DND-41 (cell line): Measurements from ENCODE around the gene MTF1.
A peak's percentile ranks its signal among the peaks of the same experiment; 100 is the strongest.

ENCODE experiments used
- ATAC-seq: fragments of 200-7000 bp; cut with Tn5 transposase; 3 replicates; pipeline ENCODE4 v1.9.1; 2021; ENCODE audit warnings: low read depth; ENCODE audit not compliant: insufficient read depth
- DNase-seq: peaks from one replicate; pipeline ENCODE4 v3.0.0-alpha.2; 2020
- H2AFZ ChIP-seq: 2 replicates; pipeline ENCODE4 v1.6.0; 2012; ENCODE audit warnings: low read depth, low read length
- H3K27ac ChIP-seq: 2 replicates; pipeline ENCODE4 v1.5.1; 2012; ENCODE audit warnings: low read length, inconsistent platforms
- H3K27me3 ChIP-seq: fragments of 200-600 bp; sonication (generic); 2 replicates; pipeline ENCODE4 v1.6.0; 2012; ENCODE audit warnings: low read length, mild to moderate bottlenecking, inconsistent platforms; ENCODE audit not compliant: insufficient read depth, poor library complexity
- H3K36me3 ChIP-seq: 2 replicates; pipeline ENCODE4 v1.5.1; 2012; ENCODE audit warnings: low read length, inconsistent platforms; ENCODE audit not compliant: insufficient read depth
- H3K4me1 ChIP-seq: 2 replicates; pipeline ENCODE4 v1.5.1; 2012; ENCODE audit warnings: mild to moderate bottlenecking, low read length; ENCODE audit not compliant: insufficient read depth
- H3K4me2 ChIP-seq: 2 replicates; pipeline ENCODE4 v1.6.0; 2012; ENCODE audit warnings: mild to moderate bottlenecking, moderate library complexity, low read length, inconsistent platforms; ENCODE audit not compliant: insufficient read depth
- H3K4me3 ChIP-seq, 2 experiments: fragments of 200-600 bp in 1 of 2; shearing (Covaris generic) in 1 of 2; 2 replicates each; pipeline ENCODE4 v1.5.1; 2012 to 2016; ENCODE audit warnings: inconsistent platforms in 2 of 2, low read length in 2 of 2, mild to moderate bottlenecking in 2 of 2, low read depth in 1 of 2, moderate library complexity in 1 of 2
- H3K79me2 ChIP-seq: 2 replicates; pipeline ENCODE4 v1.6.0; 2012; ENCODE audit warnings: low read length, inconsistent platforms; ENCODE audit not compliant: insufficient read depth
- H3K9ac ChIP-seq: 2 replicates; pipeline ENCODE4 v1.6.0; 2012; ENCODE audit warnings: low read depth, mild to moderate bottlenecking, inconsistent platforms, low read length, moderate library complexity
- H3K9me3 ChIP-seq: 2 replicates; pipeline ENCODE4 v1.5.1; 2012; ENCODE audit warnings: low read length, moderate library complexity, mild to moderate bottlenecking, inconsistent platforms; ENCODE audit not compliant: insufficient read depth, severe bottlenecking
- H4K20me1 ChIP-seq: 2 replicates; pipeline ENCODE4 v1.6.0; 2012; ENCODE audit warnings: low read length; ENCODE audit not compliant: insufficient read depth
- EZH2 ChIP-seq: IDR thresholded peaks from 3 replicates; pipeline ENCODE4 v1.6.1; 2012; ENCODE audit warnings: borderline replicate concordance, low read depth, mild to moderate bottlenecking, moderate library complexity, low read length, inconsistent platforms; ENCODE audit not compliant: severe bottlenecking
- TF ChIP-seq, protein P1 (sequence below): IDR thresholded peaks from 2 replicates; pipeline ENCODE4 v1.5.1; 2012; ENCODE audit warnings: borderline replicate concordance, low read length, moderate library complexity, mild to moderate bottlenecking; ENCODE audit not compliant: poor library complexity, severe bottlenecking; ENCODE audit errors: extremely low read depth

MTF1 gene

DNA sequence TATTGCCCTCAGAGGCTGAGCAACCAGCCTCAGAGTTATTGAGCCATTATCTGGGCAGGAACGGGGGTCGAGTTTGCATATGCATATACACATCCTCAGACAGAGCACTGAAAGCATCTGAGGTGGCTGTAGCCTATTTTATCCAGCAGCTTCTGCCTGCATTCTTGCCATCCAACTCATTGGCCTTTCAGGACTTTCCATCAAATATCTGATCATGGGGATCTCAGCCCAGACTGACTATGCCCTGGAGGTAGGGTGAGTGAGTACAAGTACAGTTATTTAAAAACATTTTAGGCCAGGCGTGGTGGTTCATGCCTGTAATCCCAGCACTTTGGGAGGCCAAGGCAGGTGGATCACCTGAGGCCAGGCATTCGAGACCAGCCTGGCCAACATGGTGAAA, 1.8 kb upstream of the MTF1 start:
- DNase-seq = no peak
- Histone ChIP-seq H3K4me2 (no peak overlapping the region), H3K27me3 (no peaks in the 10 kb centered on the region), H4K20me1 (peaks cover 7% of the 10 kb centered on the region; the same call in 1 of the 2 replicates), H2AFZ (no peak overlapping the region), H3K9ac (peak overlapping the region; percentile 81; the same call in 1 of the 2 replicates), H3K79me2 (peaks cover 27% of the 10 kb centered on the region), H3K27ac (no peak overlapping the region), H3K4me3 (no peak overlapping the region), H3K9me3 (no peaks in the 10 kb centered on the region), H3K4me1 (peaks cover 38% of the 10 kb centered on the region), H3K36me3 (peaks cover 22% of the 10 kb centered on the region)
- TF ChIP-seq, protein P1, sequence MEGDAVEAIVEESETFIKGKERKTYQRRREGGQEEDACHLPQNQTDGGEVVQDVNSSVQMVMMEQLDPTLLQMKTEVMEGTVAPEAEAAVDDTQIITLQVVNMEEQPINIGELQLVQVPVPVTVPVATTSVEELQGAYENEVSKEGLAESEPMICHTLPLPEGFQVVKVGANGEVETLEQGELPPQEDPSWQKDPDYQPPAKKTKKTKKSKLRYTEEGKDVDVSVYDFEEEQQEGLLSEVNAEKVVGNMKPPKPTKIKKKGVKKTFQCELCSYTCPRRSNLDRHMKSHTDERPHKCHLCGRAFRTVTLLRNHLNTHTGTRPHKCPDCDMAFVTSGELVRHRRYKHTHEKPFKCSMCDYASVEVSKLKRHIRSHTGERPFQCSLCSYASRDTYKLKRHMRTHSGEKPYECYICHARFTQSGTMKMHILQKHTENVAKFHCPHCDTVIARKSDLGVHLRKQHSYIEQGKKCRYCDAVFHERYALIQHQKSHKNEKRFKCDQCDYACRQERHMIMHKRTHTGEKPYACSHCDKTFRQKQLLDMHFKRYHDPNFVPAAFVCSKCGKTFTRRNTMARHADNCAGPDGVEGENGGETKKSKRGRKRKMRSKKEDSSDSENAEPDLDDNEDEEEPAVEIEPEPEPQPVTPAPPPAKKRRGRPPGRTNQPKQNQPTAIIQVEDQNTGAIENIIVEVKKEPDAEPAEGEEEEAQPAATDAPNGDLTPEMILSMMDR = no peak
- TF ChIP-seq EZH2 = no peak
- ATAC-seq = no peak

DNA sequence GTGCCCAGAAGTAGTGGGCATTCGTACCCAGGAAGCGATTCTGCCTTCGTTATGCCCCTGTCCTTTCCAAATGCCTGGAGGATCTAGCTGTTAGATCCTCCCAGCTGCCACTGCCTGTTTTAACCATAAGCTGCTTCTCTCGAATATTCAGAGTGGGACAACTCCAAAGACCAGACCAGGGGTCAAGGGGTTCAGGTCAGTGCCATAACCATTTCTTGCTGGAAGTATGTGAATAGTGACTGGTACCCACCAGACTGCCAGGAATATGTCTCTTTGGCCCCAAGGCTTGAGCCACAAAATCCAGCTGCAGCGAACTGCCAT, 914 bp upstream of the MTF1 start:
- H3K4me2 ChIP-seq = peak overlapping the region; percentile 98
- peaks cover 28% of the 10 kb centered on the region for H3K79me2 ChIP-seq
- H3K9me3 ChIP-seq = no peaks in the 10 kb centered on the region
- H3K27me3 ChIP-seq = no peaks in the 10 kb centered on the region
- peaks cover 18% of the 10 kb centered on the region for H3K36me3 ChIP-seq
- peak overlapping the region; percentile 77 for H2AFZ ChIP-seq
- peak overlapping the region; percentile 70 to 87; a peak in 3 of 4 replicates for H3K4me3 ChIP-seq
- H3K9ac ChIP-seq = peak overlapping the region; percentile 81
- no peak for TF ChIP-seq EZH2
- TF ChIP-seq, protein P1 = peak; percentile 1
- H4K20me1 ChIP-seq = peaks cover 7% of the 10 kb centered on the region; the same call in 1 of the 2 replicates
- H3K4me1 ChIP-seq = peaks cover 38% of the 10 kb centered on the region
- H3K27ac ChIP-seq = peak overlapping the region; percentile 72
- DNase-seq (no peak), ATAC-seq (no peak)

DNA sequence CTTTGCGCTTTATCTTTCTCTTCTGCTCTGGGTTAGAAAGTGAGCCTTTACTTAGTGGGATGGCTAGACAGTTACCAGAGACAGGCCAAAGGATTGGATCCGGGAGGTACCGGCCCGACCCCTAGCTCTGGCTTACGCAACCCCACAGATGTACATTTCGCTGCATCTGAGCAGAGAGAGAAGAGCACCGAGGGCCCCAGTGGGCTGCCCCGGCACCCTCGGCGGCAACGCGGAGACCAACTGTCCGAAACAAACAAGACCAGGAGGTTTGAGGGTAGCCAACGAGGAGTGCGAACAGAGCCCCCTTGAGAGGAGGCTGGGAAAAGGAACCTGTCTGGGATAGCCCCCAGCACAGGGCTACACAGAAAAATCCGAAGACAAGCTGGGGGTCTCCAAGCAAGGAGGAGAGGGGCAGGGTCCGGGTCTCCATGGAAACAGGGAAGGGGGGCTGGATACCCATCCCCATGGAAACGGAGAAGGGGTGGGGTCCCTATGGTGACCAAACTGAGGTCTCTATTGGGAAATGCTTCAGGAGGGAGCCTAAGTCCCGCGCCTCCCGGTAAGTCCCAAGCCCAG, 373 bp downstream of the MTF1 start:
- TF ChIP-seq, protein P1 = no peak
- no peak for TF ChIP-seq EZH2
- H2AFZ ChIP-seq = peak overlapping the region; percentile 65
- H3K27ac ChIP-seq = peak overlapping the region; percentile 72
- peak overlapping the region; percentile 81 for H3K9ac ChIP-seq
- H3K27me3 ChIP-seq = no peaks in the 10 kb centered on the region
- no peaks in the 10 kb centered on the region for H3K9me3 ChIP-seq
- H3K36me3 ChIP-seq = peaks cover 20% of the 10 kb centered on the region
- ATAC-seq (peak; percentile 15), DNase-seq (no peak)
- peak overlapping the region; percentile 98 for H3K4me2 ChIP-seq
- peaks cover 38% of the 10 kb centered on the region for H3K4me1 ChIP-seq
- H3K4me3 ChIP-seq = peak overlapping the region; percentile 70 to 87
- H4K20me1 ChIP-seq = peaks cover 7% of the 10 kb centered on the region; the same call in 1 of the 2 replicates
- H3K79me2 ChIP-seq = peaks cover 39% of the 10 kb centered on the region

DNA sequence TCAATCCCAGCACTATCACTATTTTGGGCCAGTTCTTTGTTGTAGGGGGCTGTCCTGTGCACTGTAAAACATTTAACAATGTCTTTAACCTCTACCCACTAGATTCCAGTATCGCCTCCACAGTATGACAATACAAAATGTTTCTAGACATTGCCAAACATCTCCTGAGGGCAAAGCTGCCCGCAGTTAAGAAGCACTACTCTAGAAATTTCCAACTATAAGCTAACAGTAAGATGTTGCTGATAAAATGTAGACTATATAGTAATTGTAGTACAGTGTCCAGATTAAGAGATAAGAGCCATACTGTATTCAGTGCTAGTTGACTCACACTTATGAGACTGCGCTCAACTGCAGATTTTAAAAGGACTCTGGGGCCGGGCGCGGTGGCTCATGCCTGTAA, 5.0 kb downstream of the MTF1 start:
- Histone ChIP-seq H3K79me2 (peaks cover 83% of the 10 kb centered on the region), H4K20me1 (peaks cover 20% of the 10 kb centered on the region; the same call in 1 of the 2 replicates), H3K27ac (no peak overlapping the region), H3K9ac (no peak overlapping the region), H3K4me3 (no peak overlapping the region), H3K9me3 (no peaks in the 10 kb centered on the region), H3K4me1 (peaks cover 29% of the 10 kb centered on the region), H3K27me3 (no peaks in the 10 kb centered on the region), H2AFZ (no peak overlapping the region), H3K36me3 (peaks cover 31% of the 10 kb centered on the region), H3K4me2 (0 out of 2 replicates have a peak overlapping the region, but pooled peaks have one; percentile 2)
- ATAC-seq = no peak
- DNase-seq = no peak
- no peak for TF ChIP-seq EZH2
- TF ChIP-seq, protein P1 = no peak
